Endothelial cell (in vitro differentiated cells): ENCODE results near the gene BBS5. TPM values are rescaled to one million over a fixed set of nuclear protein-coding genes. Genes with fewer than 3 reads are reported as not detected.

Experiments used
- DNase-seq: peaks from one replicate; pipeline ENCODE4 v3.0.0; 2021; ENCODE audit warnings: low spot score
- H3K27ac Mint-ChIP-seq: one replicate; pipeline ENCODE4 v1.8.0; 2021; ENCODE audit warnings: mixed read lengths, inconsistent platforms; ENCODE audit not compliant: unreplicated experiment
- H3K27me3 Mint-ChIP-seq: one replicate; pipeline ENCODE4 v1.8.0; 2021; ENCODE audit warnings: mild to moderate bottlenecking, moderate library complexity, mixed read lengths, inconsistent platforms; ENCODE audit not compliant: unreplicated experiment
- H3K36me3 Mint-ChIP-seq: one replicate; pipeline ENCODE4 v1.8.0; 2021; ENCODE audit warnings: mild to moderate bottlenecking, low read depth, mixed read lengths, inconsistent platforms; ENCODE audit not compliant: unreplicated experiment
- H3K4me1 Mint-ChIP-seq: one replicate; pipeline ENCODE4 v1.8.0; 2021; ENCODE audit warnings: mild to moderate bottlenecking, mixed read lengths, inconsistent platforms; ENCODE audit not compliant: unreplicated experiment
- H3K4me3 Mint-ChIP-seq: one replicate; pipeline ENCODE4 v1.8.0; 2021; ENCODE audit warnings: mild to moderate bottlenecking, mixed read lengths, inconsistent platforms; ENCODE audit not compliant: unreplicated experiment
- H3K9me3 Mint-ChIP-seq: one replicate; pipeline ENCODE4 v1.8.0; 2021; ENCODE audit warnings: mixed read lengths, inconsistent platforms; ENCODE audit not compliant: unreplicated experiment
- CTCF ChIP-seq: fragments of 200-600 bp; sonication (generic); IDR thresholded peaks from one replicate; pipeline ENCODE4 v1.5.0; 2021; ENCODE audit warnings: antibody characterized with exemption; ENCODE audit not compliant: unreplicated experiment
- total RNA-seq: library from RNA; stranded (reverse); fragmentation: NEBNext Ultra II Directional; extraction: Animal tissue kit (Norgen Biotek cat#: 25700); gene quantifications from one replicate; pipeline ENCODE4 v1.2.1, GENCODE V29; 2021; ENCODE audit not compliant: unreplicated experiment

The BBS5 gene
- total RNA-seq, 1 donor from 2014 or later, result 3.2 TPM

DNA sequence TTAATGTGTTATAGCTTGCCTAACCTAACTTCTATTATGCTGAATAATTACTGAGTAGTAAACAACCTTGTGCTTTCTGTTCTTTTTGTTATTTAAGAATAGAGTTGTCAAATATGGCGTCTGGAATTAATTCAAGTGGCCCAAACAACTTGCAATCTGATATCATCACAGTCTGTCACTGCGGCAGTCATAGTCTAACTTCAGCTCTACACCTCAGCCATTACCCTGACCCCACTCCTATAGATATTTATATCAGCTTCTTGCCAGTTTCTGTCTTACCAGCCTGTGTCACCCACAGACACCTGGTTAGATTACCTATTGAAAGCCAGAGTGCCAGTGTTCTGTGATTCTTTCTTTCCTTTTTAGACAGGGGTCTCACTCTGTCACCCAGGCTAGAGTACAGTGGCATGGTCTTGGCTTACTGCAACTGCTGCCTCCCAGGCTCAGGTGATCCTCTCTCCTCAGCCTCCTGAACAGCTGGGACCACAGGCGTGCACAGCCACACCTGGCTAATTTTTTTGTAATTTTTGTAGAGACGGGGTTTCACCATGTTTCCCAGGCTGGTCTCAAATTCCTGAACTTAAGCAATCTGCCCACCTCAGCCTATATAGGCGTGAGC is 16.1 kb downstream of the BBS5 start:
- Mint-ChIP-seq H3K4me3 (no peak overlapping the region), H3K4me1 (no peaks in the 10 kb centered on the region), H3K27ac (no peak overlapping the region), H3K27me3 (peaks cover 1% of the 10 kb centered on the region), H3K9me3 (no peaks in the 10 kb centered on the region), H3K36me3 (no peaks in the 10 kb centered on the region)
- no peak for DNase-seq
- TF ChIP-seq CTCF, result no peak

DNA sequence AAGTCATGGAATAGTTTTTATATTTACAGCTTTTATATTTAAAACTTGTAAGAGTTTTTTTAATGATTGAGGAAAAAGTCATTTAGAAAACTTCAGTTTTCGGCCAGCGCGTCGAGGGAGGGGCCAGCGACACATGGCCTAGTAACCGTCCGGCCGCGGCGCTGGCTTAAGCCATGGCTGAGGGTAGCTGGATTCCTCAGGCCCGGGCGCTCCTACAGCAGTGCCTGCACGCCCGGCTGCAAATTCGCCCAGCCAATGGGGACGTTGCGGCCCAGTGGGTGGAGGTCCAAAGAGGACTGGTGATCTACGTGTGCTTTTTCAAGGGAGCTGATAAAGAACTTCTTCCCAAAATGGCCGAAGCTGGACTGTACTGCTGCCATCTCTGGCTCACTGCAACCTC is 25.4 kb downstream of the BBS5 start:
- peaks cover 8% of the 10 kb centered on the region for H3K36me3 Mint-ChIP-seq
- peaks cover 1% of the 10 kb centered on the region for H3K27me3 Mint-ChIP-seq
- TF ChIP-seq CTCF, result no peak
- no peaks in the 10 kb centered on the region for H3K9me3 Mint-ChIP-seq
- no peak overlapping the region for H3K27ac Mint-ChIP-seq
- H3K4me1 Mint-ChIP-seq, result no peaks in the 10 kb centered on the region
- no peak overlapping the region for H3K4me3 Mint-ChIP-seq
- DNase-seq, result no peak

DNA sequence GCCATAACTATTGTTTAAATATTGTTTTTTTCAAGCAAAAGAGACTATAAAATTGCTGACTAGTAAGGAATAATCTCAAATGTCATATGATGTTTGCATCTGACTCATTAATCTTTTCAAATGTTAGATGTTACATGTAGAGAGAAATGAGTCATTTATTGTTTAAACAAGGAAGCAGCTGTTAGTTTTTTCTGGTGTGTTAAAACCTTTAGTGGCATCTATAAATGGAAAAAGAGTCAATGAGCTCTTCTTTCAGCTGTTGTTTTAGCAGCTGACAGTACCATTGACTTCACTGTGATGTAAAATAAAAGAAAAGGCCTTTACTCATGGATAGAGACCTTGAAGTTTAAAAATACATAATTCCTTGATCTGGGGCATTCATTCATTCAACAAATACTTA is 28.4 kb downstream of the BBS5 start:
- TF ChIP-seq CTCF, result no peak
- Mint-ChIP-seq H3K36me3 (peaks cover 8% of the 10 kb centered on the region), H3K27ac (no peak overlapping the region), H3K4me3 (no peak overlapping the region), H3K4me1 (no peaks in the 10 kb centered on the region), H3K27me3 (peaks cover 1% of the 10 kb centered on the region), H3K9me3 (no peaks in the 10 kb centered on the region)
- DNase-seq, result no peak

GRCh38 chr2:169509298-169509885 is 30.1 kb downstream of the BBS5 start, which contains the start of gene KLHL41:
TSS of gene KLHL41 (plus strand) at chr2:169509702. CDS start at chr2:169509779, 77 bp downstream.
- no peaks in the 10 kb centered on the region for H3K27me3 Mint-ChIP-seq
- H3K4me3 Mint-ChIP-seq, result no peak within 1 kb of the TSS
- no peak for DNase-seq
- TF ChIP-seq CTCF, result no peak
- H3K9me3 Mint-ChIP-seq, result no peaks in the 10 kb centered on the region
- H3K27ac Mint-ChIP-seq, result no peak within 1 kb of the TSS
- no peaks in the 10 kb centered on the region for H3K4me1 Mint-ChIP-seq
- H3K36me3 Mint-ChIP-seq, result peaks cover 2% of the 10 kb centered on the region

DNA sequence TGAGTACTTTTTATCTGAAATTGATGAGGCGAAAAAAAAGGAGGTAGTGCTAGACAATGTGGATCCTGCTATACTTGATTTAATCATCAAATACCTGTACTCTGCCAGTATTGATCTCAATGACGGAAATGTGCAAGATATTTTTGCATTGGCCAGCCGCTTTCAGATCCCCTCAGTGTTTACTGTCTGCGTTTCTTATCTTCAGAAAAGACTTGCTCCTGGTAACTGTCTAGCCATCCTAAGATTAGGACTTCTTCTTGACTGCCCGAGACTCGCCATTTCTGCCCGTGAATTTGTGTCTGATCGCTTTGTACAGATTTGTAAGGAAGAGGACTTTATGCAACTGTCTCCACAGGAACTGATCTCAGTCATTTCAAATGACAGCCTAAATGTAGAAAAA is 30.7 kb downstream of the BBS5 start:
- Mint-ChIP-seq H3K27ac (no peak overlapping the region), H3K9me3 (no peaks in the 10 kb centered on the region), H3K27me3 (no peaks in the 10 kb centered on the region), H3K4me3 (no peak overlapping the region), H3K4me1 (no peaks in the 10 kb centered on the region), H3K36me3 (no peaks in the 10 kb centered on the region)
- DNase-seq, result no peak
- TF ChIP-seq CTCF, result no peak
